IMR-90 (cell line): ENCODE measurements around the gene BHLHE23. TPM values are rescaled to one million over a fixed set of nuclear protein-coding genes. Genes with fewer than 3 reads are reported as not detected.

Experiments
- ATAC-seq: fragments of 200-7000 bp; cut with Tn5 transposase; 2 replicates; pipeline ENCODE4 v1.9.1; 2020; ENCODE audit warnings: low read depth, mild to moderate bottlenecking, moderate library complexity
- BruUV-seq: library from RNA; stranded (reverse); fragments of 400-500 nt; replicated peaks from 2 replicates; lab custom pipeline; 2021; lab: Mats Ljungman, UMichigan
- CTCF ChIA-PET: fragments of 300-600 bp; formaldehyde crosslinking; extraction: SDS; loops from one replicate; lab custom pipeline; 2021; ENCODE audit warnings: antibody characterized with exemption; lab: Yijun Ruan, JAX
- POLR2A ChIA-PET: fragments of 300-600 bp; sonication (Branson Sonifier 250); formaldehyde crosslinking; loops from one replicate; lab custom pipeline; 2022; ENCODE audit warnings: antibody characterized with exemption; ENCODE audit not compliant: unreplicated experiment; lab: Charles Lee
- DNase-seq: peaks from one replicate; pipeline ENCODE4 v3.0.0; 2013
- H2AFZ ChIP-seq: replicated peaks from 2 replicates; pipeline ENCODE3; 2013; ENCODE audit warnings: low read length, mild to moderate bottlenecking; ENCODE audit not compliant: poor library complexity
- H2AK5ac ChIP-seq: 2 replicates; pipeline ENCODE4 v1.6.1; 2013; ENCODE audit warnings: low read depth, low read length, inconsistent platforms
- H2AK9ac ChIP-seq: replicated peaks from 2 replicates; pipeline ENCODE3; 2013; ENCODE audit warnings: mild to moderate bottlenecking, low read depth, low read length, moderate library complexity; ENCODE audit not compliant: poor library complexity
- H2BK120ac ChIP-seq: 2 replicates; pipeline ENCODE4 v1.6.1; 2013; ENCODE audit warnings: low read depth, low read length, inconsistent platforms
- H2BK15ac ChIP-seq: 3 replicates; pipeline ENCODE4 v1.6.1; 2013; ENCODE audit warnings: low read depth, low read length, inconsistent platforms
- H2BK20ac ChIP-seq: 2 replicates; pipeline ENCODE4 v1.6.1; 2013; ENCODE audit warnings: low read depth, mild to moderate bottlenecking, inconsistent platforms, low read length, moderate library complexity
- H2BK5ac ChIP-seq: 2 replicates; pipeline ENCODE4 v1.6.1; 2013; ENCODE audit warnings: mild to moderate bottlenecking, low read depth, low read length, inconsistent platforms; ENCODE audit not compliant: poor library complexity, severe bottlenecking
- H3K14ac ChIP-seq: replicated peaks from 2 replicates; pipeline ENCODE4 v1.6.1; 2013; ENCODE audit warnings: low read depth, low read length, inconsistent platforms
- H3K18ac ChIP-seq: 2 replicates; pipeline ENCODE4 v1.6.1; 2013; ENCODE audit warnings: low read depth, low read length, control low read depth
- H3K23ac ChIP-seq: 2 replicates; pipeline ENCODE4 v1.6.1; 2013; ENCODE audit warnings: low read depth, low read length, inconsistent platforms
- H3K27ac ChIP-seq: 2 replicates; pipeline ENCODE4 v1.5.1; 2013; ENCODE audit warnings: mild to moderate bottlenecking, control low read depth, low read length; ENCODE audit not compliant: insufficient read depth
- H3K27me3 ChIP-seq: 2 replicates; pipeline ENCODE4 v1.6.1; 2013; ENCODE audit warnings: low read length; ENCODE audit not compliant: control insufficient read depth, insufficient read depth
- H3K36me3 ChIP-seq: 2 replicates; pipeline ENCODE4 v1.6.1; 2013; ENCODE audit warnings: low read length, mixed read lengths; ENCODE audit not compliant: control insufficient read depth, insufficient read depth
- H3K4ac ChIP-seq: 2 replicates; pipeline ENCODE4 v1.6.1; 2013; ENCODE audit warnings: low read depth, low read length, inconsistent platforms
- H3K4me1 ChIP-seq: 2 replicates; pipeline ENCODE4 v1.6.1; 2013; ENCODE audit warnings: low read length, mixed read lengths; ENCODE audit not compliant: control insufficient read depth, insufficient read depth
- H3K4me2 ChIP-seq: 2 replicates; pipeline ENCODE4 v1.6.1; 2013; ENCODE audit warnings: low read depth, mild to moderate bottlenecking, control low read depth, low read length, moderate library complexity
- H3K4me3 ChIP-seq: 2 replicates; pipeline ENCODE4 v1.5.1; 2013; ENCODE audit warnings: low read depth, mild to moderate bottlenecking, control low read depth, low read length, moderate library complexity; ENCODE audit not compliant: insufficient read depth
- H3K56ac ChIP-seq: 2 replicates; pipeline ENCODE4 v1.6.1; 2013; ENCODE audit warnings: low read length, inconsistent platforms; ENCODE audit not compliant: insufficient read depth; ENCODE audit errors: extremely low read depth
- H3K79me1 ChIP-seq, 2 experiments: 2 replicates each; pipeline ENCODE4 v1.6.1; 2013; ENCODE audit warnings: low read length in 2 of 2, inconsistent platforms in 1 of 2, low read depth in 1 of 2
- H3K9ac ChIP-seq: 2 replicates; pipeline ENCODE4 v1.6.1; 2013; ENCODE audit warnings: low read depth, low read length, control low read depth
- H3K9me1 ChIP-seq: 2 replicates; pipeline ENCODE4 v1.6.1; 2013; ENCODE audit warnings: low read length, inconsistent platforms; ENCODE audit not compliant: insufficient read depth
- H3K9me3 ChIP-seq: 2 replicates; pipeline ENCODE4 v1.6.1; 2013; ENCODE audit warnings: low read length; ENCODE audit not compliant: control insufficient read depth, insufficient read depth
- H4K20me1 ChIP-seq: 2 replicates; pipeline ENCODE4 v1.6.1; 2013; ENCODE audit warnings: low read length, inconsistent platforms; ENCODE audit not compliant: insufficient read depth
- H4K5ac ChIP-seq: 2 replicates; pipeline ENCODE4 v1.6.1; 2013; ENCODE audit warnings: mild to moderate bottlenecking, low read depth, low read length, control low read depth
- H4K8ac ChIP-seq, 2 experiments: 2 replicates each; pipeline ENCODE4 v1.6.1; 2013; ENCODE audit warnings: low read depth in 2 of 2, low read length in 2 of 2, control low read depth in 1 of 2, inconsistent platforms in 1 of 2
- H4K91ac ChIP-seq: 2 replicates; pipeline ENCODE4 v1.6.1; 2013; ENCODE audit warnings: low read depth, low read length, inconsistent platforms; ENCODE audit not compliant: insufficient read depth
- BHLHE40 ChIP-seq: fragments of 150-350 bp; IDR thresholded peaks from 2 replicates; pipeline ENCODE4 v1.6.1; 2016; ENCODE audit warnings: mild to moderate bottlenecking, low read depth, low read length
- CEBPB ChIP-seq: IDR thresholded peaks from 2 replicates; pipeline ENCODE4 v1.6.1; 2012; ENCODE audit warnings: low read depth, low read length, improper control_type of control experiment
- CHD1 ChIP-seq: IDR thresholded peaks from 2 replicates; pipeline ENCODE4 v1.6.1; 2012; ENCODE audit warnings: low read depth, low read length, improper control_type of control experiment
- FOS ChIP-seq: fragments of 150-350 bp; IDR thresholded peaks from 2 replicates; pipeline ENCODE4 v1.6.1; 2016; ENCODE audit warnings: low read depth, low read length
- MAFK ChIP-seq: IDR thresholded peaks from 2 replicates; pipeline ENCODE4 v1.6.1; 2012; ENCODE audit warnings: low read depth, low read length, improper control_type of control experiment
- MAZ ChIP-seq: IDR thresholded peaks from 2 replicates; pipeline ENCODE4 v1.6.1; 2012; ENCODE audit warnings: low read depth, mild to moderate bottlenecking, low read length, improper control_type of control experiment, moderate library complexity, borderline replicate concordance
- MXI1 ChIP-seq: IDR thresholded peaks from 2 replicates; pipeline ENCODE4 v1.6.1; 2012; ENCODE audit warnings: low read depth, mild to moderate bottlenecking, low read length, moderate library complexity, borderline replicate concordance
- POLR2A ChIP-seq: IDR thresholded peaks from 2 replicates; pipeline ENCODE4 v1.6.1; 2012; ENCODE audit warnings: mild to moderate bottlenecking, low read depth, low read length
- RAD21 ChIP-seq: IDR thresholded peaks from 2 replicates; pipeline ENCODE4 v1.6.1; 2012; ENCODE audit warnings: low read length, improper control_type of control experiment
- RCOR1 ChIP-seq: IDR thresholded peaks from 2 replicates; pipeline ENCODE4 v1.6.1; 2012; ENCODE audit warnings: mild to moderate bottlenecking, low read length, improper control_type of control experiment; ENCODE audit not compliant: insufficient replicate concordance
- RFX5 ChIP-seq: IDR thresholded peaks from 2 replicates; pipeline ENCODE4 v1.8.0; 2012; ENCODE audit warnings: low read depth, mild to moderate bottlenecking, low read length, moderate library complexity
- SMC3 ChIP-seq: fragments of 150-350 bp; IDR thresholded peaks from 2 replicates; pipeline ENCODE4 v1.6.1; 2016; ENCODE audit warnings: low read depth, mild to moderate bottlenecking, antibody characterized with exemption, low read length, moderate library complexity
- WGBS, 2 experiments: methylation state at CpG; one replicate each; pipeline versions ENCODE4 v1.1.5 to v1.1.7; 2013; ENCODE audit warnings: missing lambda C conversion rate in 2 of 2; ENCODE audit not compliant: insufficient read length in 1 of 2; ENCODE audit errors: extremely low coverage in 2 of 2; 5-methylcytosine and 5-hydroxymethylcytosine counted together
- dilution Hi-C: fragments of 300-500 bp; cut with HindIII; formaldehyde crosslinking; loops from one replicate; pipeline ENCODE4 v1.14.3; 2018; ENCODE audit warnings: low sequenced_read_pairs; ENCODE audit not compliant: unreplicated experiment
- in situ Hi-C: fragments of 300-500 bp; cut with MboI; formaldehyde crosslinking; loops from 3 replicates; pipeline ENCODE4 v1.14.3; 2019; ENCODE audit warnings: low sequenced_read_pairs, inconsistent platforms, mixed read lengths
- intact Hi-C: fragments of 100-400 bp; cut with micrococcal nuclease; formaldehyde crosslinking; loops from 2 replicates; pipeline ENCODE4 v1.10.0; 2022
- polyA plus RNA-seq, 3 experiments: library from polyadenylated mRNA; depleted of rRNA; stranded (reverse); fragments of >200 nt; gene quantifications; 2 replicates each; pipeline ENCODE4 v1.2.3, GENCODE V29; 2012; ENCODE audit warnings: low replicate concordance in 1 of 3
- total RNA-seq: library from RNA; depleted of rRNA; stranded (reverse); fragments of >200 nt; gene quantifications from 2 replicates; pipeline ENCODE4 v1.2.3, GENCODE V29; 2012
- TF ChIP-seq, protein P1 (sequence below): fragments of 150-350 bp; IDR thresholded peaks from 2 replicates; pipeline ENCODE4 v1.6.1; 2017; ENCODE audit warnings: mild to moderate bottlenecking, antibody characterized with exemption, low read length, low read depth
- TF ChIP-seq, protein P2 (sequence below): conservative IDR thresholded peaks from 2 replicates; pipeline ENCODE4 v1.5.1; 2012; ENCODE audit warnings: mild to moderate bottlenecking, low read depth, low read length, improper control_type of control experiment
- TF ChIP-seq, protein P3 (sequence below): fragments of 150-350 bp; IDR thresholded peaks from 2 replicates; pipeline ENCODE4 v1.6.1; 2016; ENCODE audit warnings: low read depth, mild to moderate bottlenecking, low read length, moderate library complexity, borderline replicate concordance

Gene BHLHE23
- total and polyA plus RNA-seq, 2 of the 4 experiments (the other 2 are of a cell fraction), result not detected

DNA sequence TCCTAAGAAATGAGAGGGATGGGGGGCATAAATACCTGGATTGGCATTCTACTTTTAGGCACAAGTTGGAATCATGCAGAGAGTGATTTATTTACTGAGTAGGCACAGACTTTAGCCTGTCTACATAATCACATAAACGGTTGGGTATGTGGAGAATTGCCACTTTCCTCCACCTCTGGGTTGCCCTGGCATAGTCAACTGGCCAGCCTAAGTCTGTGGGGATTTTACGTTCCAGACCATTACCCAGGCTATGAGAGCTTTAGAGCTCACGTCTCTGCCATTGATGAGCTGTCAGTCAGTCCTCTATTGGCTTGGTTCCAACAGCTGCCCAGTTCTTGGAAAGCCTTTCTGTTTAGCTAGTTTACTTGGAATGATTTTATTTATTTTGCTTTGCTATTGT is 5.0 kb upstream of the BHLHE23 start:
- Histone ChIP-seq H2BK120ac (no peak overlapping the region), H3K27me3 (peaks cover 80% of the 10 kb centered on the region), H3K79me1 (no peaks in the 10 kb centered on the region), H2AFZ (no peak overlapping the region), H3K9ac (no peak overlapping the region), H2BK15ac (no peak overlapping the region), H3K14ac (no peak overlapping the region), H2BK5ac (no peak overlapping the region), H3K4me2 (no peak overlapping the region), H3K4me3 (no peak overlapping the region), H3K27ac (no peak overlapping the region), H2BK20ac (no peak overlapping the region), H3K18ac (no peak overlapping the region), H3K56ac (no peak overlapping the region), H3K4ac (no peak overlapping the region), H4K20me1 (0 out of 2 replicates have a peak, but pooled peaks cover 4% of the 10 kb centered on the region), H2AK9ac (no peak overlapping the region), H3K23ac (no peak overlapping the region), H4K91ac (no peak overlapping the region), H3K36me3 (no peaks in the 10 kb centered on the region), H4K8ac (no peak overlapping the region), H2AK5ac (no peak overlapping the region), H3K9me3 (peaks cover 13% of the 10 kb centered on the region), H4K5ac (no peak overlapping the region), H3K4me1 (no peaks in the 10 kb centered on the region), H3K9me1 (no peaks in the 10 kb centered on the region)
- TF ChIP-seq RFX5 (no peak), MXI1 (no peak), FOS (no peak), BHLHE40 (no peak), CHD1 (no peak), RCOR1 (no peak), SMC3 (no peak), MAFK (no peak), CEBPB (no peak), POLR2A (no peak), MAZ (no peak), RAD21 (no peak)
- TF ChIP-seq, protein P1, sequence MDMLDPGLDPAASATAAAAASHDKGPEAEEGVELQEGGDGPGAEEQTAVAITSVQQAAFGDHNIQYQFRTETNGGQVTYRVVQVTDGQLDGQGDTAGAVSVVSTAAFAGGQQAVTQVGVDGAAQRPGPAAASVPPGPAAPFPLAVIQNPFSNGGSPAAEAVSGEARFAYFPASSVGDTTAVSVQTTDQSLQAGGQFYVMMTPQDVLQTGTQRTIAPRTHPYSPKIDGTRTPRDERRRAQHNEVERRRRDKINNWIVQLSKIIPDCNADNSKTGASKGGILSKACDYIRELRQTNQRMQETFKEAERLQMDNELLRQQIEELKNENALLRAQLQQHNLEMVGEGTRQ, result no peak
- TF ChIP-seq, protein P2, sequence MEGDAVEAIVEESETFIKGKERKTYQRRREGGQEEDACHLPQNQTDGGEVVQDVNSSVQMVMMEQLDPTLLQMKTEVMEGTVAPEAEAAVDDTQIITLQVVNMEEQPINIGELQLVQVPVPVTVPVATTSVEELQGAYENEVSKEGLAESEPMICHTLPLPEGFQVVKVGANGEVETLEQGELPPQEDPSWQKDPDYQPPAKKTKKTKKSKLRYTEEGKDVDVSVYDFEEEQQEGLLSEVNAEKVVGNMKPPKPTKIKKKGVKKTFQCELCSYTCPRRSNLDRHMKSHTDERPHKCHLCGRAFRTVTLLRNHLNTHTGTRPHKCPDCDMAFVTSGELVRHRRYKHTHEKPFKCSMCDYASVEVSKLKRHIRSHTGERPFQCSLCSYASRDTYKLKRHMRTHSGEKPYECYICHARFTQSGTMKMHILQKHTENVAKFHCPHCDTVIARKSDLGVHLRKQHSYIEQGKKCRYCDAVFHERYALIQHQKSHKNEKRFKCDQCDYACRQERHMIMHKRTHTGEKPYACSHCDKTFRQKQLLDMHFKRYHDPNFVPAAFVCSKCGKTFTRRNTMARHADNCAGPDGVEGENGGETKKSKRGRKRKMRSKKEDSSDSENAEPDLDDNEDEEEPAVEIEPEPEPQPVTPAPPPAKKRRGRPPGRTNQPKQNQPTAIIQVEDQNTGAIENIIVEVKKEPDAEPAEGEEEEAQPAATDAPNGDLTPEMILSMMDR, result no peak
- TF ChIP-seq, protein P3, sequence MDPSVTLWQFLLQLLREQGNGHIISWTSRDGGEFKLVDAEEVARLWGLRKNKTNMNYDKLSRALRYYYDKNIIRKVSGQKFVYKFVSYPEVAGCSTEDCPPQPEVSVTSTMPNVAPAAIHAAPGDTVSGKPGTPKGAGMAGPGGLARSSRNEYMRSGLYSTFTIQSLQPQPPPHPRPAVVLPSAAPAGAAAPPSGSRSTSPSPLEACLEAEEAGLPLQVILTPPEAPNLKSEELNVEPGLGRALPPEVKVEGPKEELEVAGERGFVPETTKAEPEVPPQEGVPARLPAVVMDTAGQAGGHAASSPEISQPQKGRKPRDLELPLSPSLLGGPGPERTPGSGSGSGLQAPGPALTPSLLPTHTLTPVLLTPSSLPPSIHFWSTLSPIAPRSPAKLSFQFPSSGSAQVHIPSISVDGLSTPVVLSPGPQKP, result no peak
- dilution Hi-C loops (no loop called here), in situ Hi-C loops (loop anchor here (10.0 to 25.0 kb wide), 2 partner anchors 137 to 324 kb away; no protein-coding TSS in a partner anchor), intact Hi-C loops (no loop called here)
- ChIA-PET CTCF (no interaction called here), POLR2A (no interaction called here)
- no TSS peak for BruUV-seq
- DNase-seq (no peak), ATAC-seq (no peak)
- WGBS, 2 experiments, result no CpG with 5 or more reads among the region's 3 CpGs
